ENCODE results near the gene SUPT5H. TPM values are rescaled to one million over a fixed set of nuclear protein-coding genes. Genes with fewer than 3 reads are reported as not detected.
"Not testable (repeated sequence)": the region's sequence is repeated elsewhere in the genome, so short reads cannot be mapped to it uniquely, and the experiment has no call there.

SUPT5H gene
- total RNA-seq, 5 donors from 2014 or later (not counting 1 experiment from before 2014, with no cell fraction given): 180 to 301 (median 194) TPM

GRCh38 chr19:39448271-39448670 is 2.9 kb downstream of the SUPT5H start:
- Mint-ChIP-seq H3K36me3 (peaks cover 42% of the 10 kb centered on the region), H3K9me3 (no peaks in the 10 kb centered on the region), H3K4me3 (peak overlapping the region; percentile 60 to 96 (median 94)), H3K27ac (peak overlapping the region; percentile 68 to 71), H3K4me1 (peaks cover 75 to 80% (median 77%) of the 10 kb centered on the region in 3 donors), H3K27me3 (no peaks in the 10 kb centered on the region)
- H3K27me3 ChIP-seq (replicated peaks in 1 of 2; ENCODE audit: control insufficient read depth in 2 of 2, extremely low read depth in 1 of 2, insufficient read depth in 2 of 2, low read length in 1 of 2): no peaks in the 10 kb centered on the region
- H3K4me1 ChIP-seq (ENCODE audit: control insufficient read depth in 1 of 2, extremely low read depth in 1 of 2, insufficient read depth in 2 of 2, low read length in 2 of 2): peaks cover 11 to 77% of the 10 kb centered on the region in 2 experiments
- peaks cover 10 to 22% of the 10 kb centered on the region in 2 donors for H3K36me3 ChIP-seq (ENCODE audit: control insufficient read depth in 2 of 2, extremely low read depth in 1 of 2, insufficient read depth in 1 of 2, low read length in 1 of 2)
- no peak for DNase-seq
- ChIA-PET CTCF (interaction anchor here in 1 of 2 donors (0.6 to 0.8 kb wide), 2 partner anchors 8 to 27 kb away, joined by 3 read pairs; no protein-coding TSS in a partner anchor), POLR2A (interaction anchor here (0.6 to 3.7 kb wide), 4 partner anchors 12 to 57 kb away, joined by 3 to 57 read pairs (median 5); partner anchors contain the start of genes MED29 (in 1 of the 2), RPS16 (in 1 of the 2) and TIMM50 (in 1 of the 2))
- no peak for ATAC-seq (replicated peaks in 1 of 4)
- no CpG with 5 or more reads among the region's 3 CpGs for WGBS (ENCODE audit: insufficient coverage)
- H3K27ac ChIP-seq (ENCODE audit: low read length): no peak overlapping the region
- no peak overlapping the region for H3K4me3 ChIP-seq (ENCODE audit: control insufficient read depth in 1 of 2, extremely low read depth in 1 of 2, low read length in 1 of 2)
- no peaks in the 10 kb centered on the region for H3K9me3 ChIP-seq

GRCh38 chr19:39449116-39449797 is 3.9 kb downstream of the SUPT5H start:
- H3K36me3 ChIP-seq (ENCODE audit: control insufficient read depth in 2 of 2, extremely low read depth in 1 of 2, insufficient read depth in 1 of 2, low read length in 1 of 2): peaks cover 11 to 31% of the 10 kb centered on the region in 2 donors
- H3K4me3 ChIP-seq (ENCODE audit: control insufficient read depth in 1 of 2, extremely low read depth in 1 of 2, low read length in 1 of 2): no peak overlapping the region
- H3K36me3 Mint-ChIP-seq: peaks cover 49% of the 10 kb centered on the region
- peak overlapping the region; percentile 46 to 96 (median 94) for H3K4me3 Mint-ChIP-seq
- peak overlapping the region; percentile 71 to 77 for H3K27ac Mint-ChIP-seq
- H3K27me3 Mint-ChIP-seq: no peaks in the 10 kb centered on the region
- WGBS (ENCODE audit: insufficient coverage): 27% methylated on average over 3 of the region's 8 CpGs
- POLR2A ChIA-PET: interaction anchor here in 1 of 2 donors (0.6 kb wide), 1 partner anchor 13 kb away, joined by 3 read pairs; the partner anchor contains the start of gene RPS16
- no peak overlapping the region for H3K27ac ChIP-seq (ENCODE audit: low read length)
- H3K9me3 ChIP-seq: no peaks in the 10 kb centered on the region
- no peaks in the 10 kb centered on the region for H3K9me3 Mint-ChIP-seq
- H3K27me3 ChIP-seq (replicated peaks in 1 of 2; ENCODE audit: control insufficient read depth in 2 of 2, extremely low read depth in 1 of 2, insufficient read depth in 2 of 2, low read length in 1 of 2): no peaks in the 10 kb centered on the region
- DNase-seq: no peak
- CTCF ChIA-PET: no interaction called here
- ATAC-seq (replicated peaks in 1 of 4): no peak
- peaks cover 79 to 82% (median 80%) of the 10 kb centered on the region in 3 donors for H3K4me1 Mint-ChIP-seq
- peaks cover 11 to 72% of the 10 kb centered on the region in 2 experiments for H3K4me1 ChIP-seq (ENCODE audit: control insufficient read depth in 1 of 2, extremely low read depth in 1 of 2, insufficient read depth in 2 of 2, low read length in 2 of 2)

- H3K4me3 ChIP-seq (ENCODE audit: control insufficient read depth in 1 of 2, extremely low read depth in 1 of 2, low read length in 1 of 2); H3K27ac ChIP-seq (ENCODE audit: low read length); H3K4me3 Mint-ChIP-seq; DNase-seq; POLR2A ChIA-PET; ATAC-seq (replicated peaks in 1 of 4); H3K9me3 Mint-ChIP-seq; H3K27ac Mint-ChIP-seq; H3K27me3 Mint-ChIP-seq; H3K27me3 ChIP-seq (replicated peaks in 1 of 2; ENCODE audit: control insufficient read depth in 2 of 2, extremely low read depth in 1 of 2, insufficient read depth in 2 of 2, low read length in 1 of 2); CTCF ChIA-PET; H3K9me3 ChIP-seq: not testable (repeated sequence)
- Histone ChIP-seq H3K36me3 (ENCODE audit: control insufficient read depth in 2 of 2, extremely low read depth in 1 of 2, insufficient read depth in 1 of 2, low read length in 1 of 2) (peaks cover 16 to 38% of the 10 kb centered on the region in 2 donors), H3K4me1 (ENCODE audit: control insufficient read depth in 1 of 2, extremely low read depth in 1 of 2, insufficient read depth in 2 of 2, low read length in 2 of 2) (peaks cover 8 to 56% of the 10 kb centered on the region in 2 experiments)
- H3K4me1 Mint-ChIP-seq: peaks cover 68 to 71% (median 69%) of the 10 kb centered on the region in 3 donors
- peaks cover 47% of the 10 kb centered on the region for H3K36me3 Mint-ChIP-seq
- 100% methylated on average over 5 of the region's 8 CpGs for WGBS (ENCODE audit: insufficient coverage)
These were observed 5.9 kb downstream of the SUPT5H start for GRCh38 chr19:39451257-39451656.

GRCh38 chr19:39463403-39463802 is 18.0 kb downstream of the SUPT5H start:
- H3K9me3 ChIP-seq: no peaks in the 10 kb centered on the region
- no peak overlapping the region for H3K4me3 Mint-ChIP-seq
- no peaks in the 10 kb centered on the region for H3K4me1 ChIP-seq (ENCODE audit: control insufficient read depth in 1 of 2, extremely low read depth in 1 of 2, insufficient read depth in 2 of 2, low read length in 2 of 2)
- DNase-seq (no peak), ATAC-seq (replicated peaks in 1 of 4) (no peak)
- CTCF ChIA-PET: interaction anchor here in 1 of 2 donors (0.6 kb wide), 1 partner anchor 37 kb away, joined by 3 read pairs; no protein-coding TSS in a partner anchor
- POLR2A ChIA-PET: no interaction called here
- H3K27ac Mint-ChIP-seq: no peak overlapping the region
- peaks cover 0 to 10% (median 2%) of the 10 kb centered on the region in 3 donors for H3K4me1 Mint-ChIP-seq
- 100% methylated on average over 1 of the region's 3 CpGs for WGBS (ENCODE audit: insufficient coverage)
- no peak overlapping the region for H3K27ac ChIP-seq (ENCODE audit: low read length)
- H3K4me3 ChIP-seq (ENCODE audit: control insufficient read depth in 1 of 2, extremely low read depth in 1 of 2, low read length in 1 of 2): no peak overlapping the region
- peaks cover 66% of the 10 kb centered on the region for H3K36me3 Mint-ChIP-seq
- H3K36me3 ChIP-seq (ENCODE audit: control insufficient read depth in 2 of 2, extremely low read depth in 1 of 2, insufficient read depth in 1 of 2, low read length in 1 of 2): peaks cover 26 to 80% of the 10 kb centered on the region in 2 donors
- H3K27me3 Mint-ChIP-seq: no peaks in the 10 kb centered on the region
- no peaks in the 10 kb centered on the region for H3K27me3 ChIP-seq (replicated peaks in 1 of 2; ENCODE audit: control insufficient read depth in 2 of 2, extremely low read depth in 1 of 2, insufficient read depth in 2 of 2, low read length in 1 of 2)
- H3K9me3 Mint-ChIP-seq: no peaks in the 10 kb centered on the region

- 95% methylated on average over 7 of the region's 18 CpGs for WGBS (ENCODE audit: insufficient coverage)
- ChIA-PET POLR2A (no interaction called here), CTCF (no interaction called here)
- Mint-ChIP-seq H3K36me3 (peaks cover 70% of the 10 kb centered on the region), H3K27ac (no peak overlapping the region), H3K4me3 (no peak overlapping the region), H3K4me1 (peaks cover 0 to 6% (median 0%) of the 10 kb centered on the region in 3 donors), H3K9me3 (no peaks in the 10 kb centered on the region), H3K27me3 (no peaks in the 10 kb centered on the region)
- no peak for DNase-seq
- no peaks in the 10 kb centered on the region for H3K9me3 ChIP-seq
- H3K27me3 ChIP-seq (replicated peaks in 1 of 2; ENCODE audit: control insufficient read depth in 2 of 2, extremely low read depth in 1 of 2, insufficient read depth in 2 of 2, low read length in 1 of 2): no peaks in the 10 kb centered on the region
- H3K4me1 ChIP-seq (ENCODE audit: control insufficient read depth in 1 of 2, extremely low read depth in 1 of 2, insufficient read depth in 2 of 2, low read length in 2 of 2): no peaks in the 10 kb centered on the region
- ATAC-seq (replicated peaks in 1 of 4): no peak
- no peak overlapping the region for H3K4me3 ChIP-seq (ENCODE audit: control insufficient read depth in 1 of 2, extremely low read depth in 1 of 2, low read length in 1 of 2)
- H3K36me3 ChIP-seq (ENCODE audit: control insufficient read depth in 2 of 2, extremely low read depth in 1 of 2, insufficient read depth in 1 of 2, low read length in 1 of 2): peaks cover 19 to 84% of the 10 kb centered on the region in 2 donors
- no peak overlapping the region for H3K27ac ChIP-seq (ENCODE audit: low read length)
These were observed 20.8 kb downstream of the SUPT5H start for GRCh38 chr19:39465956-39466747.

- Histone ChIP-seq H3K27me3 (replicated peaks in 1 of 2; ENCODE audit: control insufficient read depth in 2 of 2, extremely low read depth in 1 of 2, insufficient read depth in 2 of 2, low read length in 1 of 2) (no peaks in the 10 kb centered on the region), H3K36me3 (ENCODE audit: control insufficient read depth in 2 of 2, extremely low read depth in 1 of 2, insufficient read depth in 1 of 2, low read length in 1 of 2) (peaks cover 22 to 96% of the 10 kb centered on the region in 2 donors), H3K4me3 (ENCODE audit: control insufficient read depth in 1 of 2, extremely low read depth in 1 of 2, low read length in 1 of 2) (no peak overlapping the region), H3K9me3 (no peaks in the 10 kb centered on the region), H3K4me1 (ENCODE audit: control insufficient read depth in 1 of 2, extremely low read depth in 1 of 2, insufficient read depth in 2 of 2, low read length in 2 of 2) (no peaks in the 10 kb centered on the region), H3K27ac (ENCODE audit: low read length) (no peak overlapping the region)
- WGBS (ENCODE audit: insufficient coverage): 100% methylated on average over 7 of the region's 7 CpGs
- no peak for ATAC-seq (replicated peaks in 1 of 4)
- no peak for DNase-seq
- ChIA-PET CTCF (no interaction called here), POLR2A (no interaction called here)
- H3K4me3 Mint-ChIP-seq: no peak overlapping the region
- no peaks in the 10 kb centered on the region for H3K27me3 Mint-ChIP-seq
- peaks cover 0 to 6% (median 0%) of the 10 kb centered on the region in 3 donors for H3K4me1 Mint-ChIP-seq
- H3K36me3 Mint-ChIP-seq: peaks cover 72% of the 10 kb centered on the region
- no peak overlapping the region for H3K27ac Mint-ChIP-seq
- H3K9me3 Mint-ChIP-seq: no peaks in the 10 kb centered on the region
These were observed 22.6 kb downstream of the SUPT5H start for GRCh38 chr19:39467941-39468340.
